HUDEP-2 (cell line): ENCODE measurements around the gene LRRC7.
"Not testable (repeated sequence)": the region's sequence is repeated elsewhere in the genome, so short reads cannot be mapped to it uniquely, and the experiment has no call there.

ENCODE experiments used
- DNase-seq, 76 experiments: peaks; one replicate each; lab custom pipeline; 2025; ENCODE audit not compliant: unreplicated experiment in 76 of 76; lab: John Stamatoyannopoulos, UW

Gene LRRC7

DNA sequence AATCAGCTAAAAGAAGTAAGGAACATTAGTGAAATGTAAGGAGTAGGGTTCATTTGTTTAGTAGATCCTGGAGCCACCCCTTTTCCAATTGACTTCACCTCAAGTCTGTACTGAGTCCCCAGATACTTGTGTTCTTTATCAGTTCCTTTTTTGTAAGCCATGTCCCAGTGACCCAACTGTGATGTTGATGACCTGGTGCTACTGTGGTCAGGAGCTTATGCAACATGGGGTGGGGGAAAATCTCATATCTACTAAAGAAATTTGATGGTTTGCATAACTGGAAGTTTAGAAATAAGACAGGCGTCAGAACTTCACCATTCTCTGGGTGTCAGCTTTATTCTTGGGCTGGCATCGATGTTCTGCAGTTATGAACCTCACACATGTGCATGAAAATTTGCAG lies 120.5 kb downstream of the LRRC7 start:
- no peak for DNase-seq

DNA sequence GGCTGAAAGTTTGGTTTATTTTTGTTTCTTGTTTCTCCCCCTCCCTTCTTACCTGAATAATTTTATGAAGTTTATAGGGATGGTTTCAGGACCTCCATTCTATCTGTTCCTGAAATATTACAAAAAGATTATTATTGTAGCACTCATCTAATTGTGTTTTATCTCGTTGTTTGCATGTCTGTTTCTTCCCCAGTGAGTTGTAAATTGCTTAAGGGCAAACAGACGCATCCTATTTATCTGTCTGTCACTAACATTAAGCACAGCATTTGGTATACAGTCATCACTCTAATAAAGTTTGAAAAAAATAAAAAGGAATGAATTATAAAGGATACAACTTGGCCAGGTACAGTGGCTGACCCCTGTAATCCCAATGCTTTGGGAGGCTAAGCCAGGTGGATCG lies 123.5 kb downstream of the LRRC7 start:
- no peak for DNase-seq

DNA sequence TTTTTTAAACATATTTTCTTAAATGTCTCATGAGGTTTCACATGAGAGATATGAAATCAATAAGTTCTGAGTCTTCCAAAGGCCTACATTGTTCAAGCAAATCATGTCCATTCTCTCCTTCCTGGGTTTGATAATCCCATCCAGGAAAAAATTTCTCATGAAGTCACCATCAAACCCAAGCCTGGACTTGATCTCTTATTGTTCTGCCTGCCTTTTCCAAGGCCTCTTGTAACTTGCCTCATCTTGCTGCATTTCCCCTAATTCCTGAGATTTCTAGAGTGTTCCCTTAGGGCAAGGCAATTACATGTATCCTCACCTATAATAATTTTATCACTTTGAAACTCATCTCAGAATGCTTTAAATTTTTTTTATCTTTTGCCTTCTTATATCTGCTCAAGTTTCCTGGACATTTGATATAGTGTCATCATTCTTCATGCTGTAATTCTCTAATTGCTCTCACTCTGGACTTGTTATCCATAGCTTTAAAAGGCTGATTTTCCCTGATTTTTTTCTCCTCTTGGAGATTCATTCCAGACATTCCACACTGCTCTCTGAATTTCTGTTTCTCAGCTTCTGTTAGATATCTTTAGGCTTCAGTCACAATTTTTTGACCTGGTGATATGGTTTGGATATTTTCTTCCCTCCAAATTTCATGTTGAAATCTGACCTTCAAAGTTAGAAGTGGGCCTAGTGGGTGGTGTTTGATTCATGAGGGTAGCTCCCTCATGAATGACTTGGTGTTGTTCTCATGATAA lies 126.4 kb downstream of the LRRC7 start:
- no peak for DNase-seq

DNA sequence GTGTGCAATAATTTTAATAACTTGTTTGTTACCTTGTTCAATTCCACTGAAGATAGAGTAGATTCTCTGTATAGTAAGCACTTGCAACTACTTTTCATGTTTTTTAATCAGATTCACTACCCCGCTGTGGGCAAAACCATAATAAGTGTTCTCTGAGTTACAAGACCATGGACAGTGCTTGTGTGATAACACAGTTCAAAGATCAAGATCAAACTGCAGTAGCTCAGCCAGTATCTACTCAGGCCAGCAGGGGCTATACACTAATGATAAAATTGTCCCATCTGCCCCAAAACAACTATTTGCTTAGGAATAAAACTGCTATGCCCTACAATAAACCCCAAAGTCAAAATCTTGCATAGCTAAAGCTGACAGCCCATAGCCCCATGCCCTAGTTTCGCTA lies 129.6 kb downstream of the LRRC7 start:
- peak in 17 of 76 experiments; percentile 3 to 46 (median 19) for DNase-seq

DNA sequence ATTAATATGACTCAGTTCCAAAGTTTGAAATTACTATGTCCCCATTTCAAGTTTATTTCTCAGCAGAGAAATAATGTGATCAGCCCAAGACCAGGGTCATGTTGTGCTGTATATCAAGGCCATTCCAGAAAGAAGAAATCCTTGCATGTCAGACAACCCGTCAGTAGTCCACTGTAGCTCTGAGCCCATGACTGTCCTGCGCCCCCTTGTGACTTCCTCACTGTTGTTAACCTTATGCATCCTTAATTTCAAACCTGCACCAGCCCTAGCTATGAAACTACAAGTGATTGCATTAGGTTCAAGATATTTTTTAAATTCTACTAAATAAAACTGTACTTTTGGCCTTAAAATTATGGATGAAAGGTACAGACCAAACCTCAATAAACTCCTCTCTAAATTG lies 133.0 kb downstream of the LRRC7 start:
- DNase-seq, result peak in 34 of 76 experiments; percentile 1 to 52 (median 20)

DNA sequence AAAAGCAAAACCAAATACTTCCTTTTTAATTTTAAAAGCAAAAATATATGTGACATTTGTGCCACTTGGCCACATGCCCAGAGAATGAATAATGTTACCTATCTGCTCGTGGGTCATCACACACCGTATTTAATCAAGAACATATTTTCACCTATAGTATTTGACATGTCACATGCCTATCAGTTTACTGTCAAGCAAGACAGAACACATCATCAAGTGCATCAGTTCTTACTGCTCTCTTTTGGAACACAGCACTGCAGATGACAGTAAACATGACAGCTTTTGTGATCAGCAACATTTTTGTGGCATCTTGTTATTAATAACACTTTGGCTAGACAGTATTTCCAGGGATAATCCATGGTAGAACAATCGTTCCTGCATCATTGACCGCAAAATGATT lies 134.4 kb downstream of the LRRC7 start:
- DNase-seq, result no peak

DNA sequence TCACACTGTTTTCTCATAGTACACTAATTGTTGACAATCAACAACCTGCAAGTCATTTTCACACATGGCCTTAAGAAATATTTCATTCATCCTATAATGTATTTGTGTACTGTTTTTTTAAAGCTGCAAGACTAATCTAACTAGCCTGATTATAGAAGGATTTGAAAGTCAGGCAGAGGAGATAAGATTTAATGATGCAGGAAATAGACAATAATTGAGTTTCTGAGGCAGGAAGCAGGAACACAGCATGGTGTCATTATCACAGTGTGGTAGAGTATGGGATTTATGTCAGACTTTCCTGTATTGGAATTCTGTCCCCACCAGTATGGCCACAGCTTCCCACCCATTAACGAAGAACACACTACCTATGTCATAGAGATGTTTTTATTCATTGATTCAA lies 138.8 kb downstream of the LRRC7 start:
- no peak for DNase-seq

DNA sequence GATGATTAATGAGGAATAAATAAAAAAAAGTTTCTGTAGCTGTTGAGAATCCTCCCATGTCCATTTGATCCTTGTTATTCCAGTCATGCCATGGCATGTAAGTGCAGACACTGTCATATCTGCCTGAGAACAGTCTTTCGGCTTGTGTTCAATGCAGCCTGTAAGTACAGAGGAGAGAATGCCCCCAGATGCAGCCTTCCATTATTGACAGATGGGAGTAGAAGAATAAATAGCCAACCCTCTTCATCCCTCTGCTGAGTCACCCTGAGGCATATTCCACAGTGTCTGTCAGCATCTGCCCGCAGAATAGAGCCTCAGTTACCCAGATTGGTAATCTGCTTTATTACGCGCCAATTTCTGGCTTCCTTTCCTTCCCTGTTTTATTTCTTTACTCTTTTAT lies 139.4 kb downstream of the LRRC7 start:
- no peak for DNase-seq

DNA sequence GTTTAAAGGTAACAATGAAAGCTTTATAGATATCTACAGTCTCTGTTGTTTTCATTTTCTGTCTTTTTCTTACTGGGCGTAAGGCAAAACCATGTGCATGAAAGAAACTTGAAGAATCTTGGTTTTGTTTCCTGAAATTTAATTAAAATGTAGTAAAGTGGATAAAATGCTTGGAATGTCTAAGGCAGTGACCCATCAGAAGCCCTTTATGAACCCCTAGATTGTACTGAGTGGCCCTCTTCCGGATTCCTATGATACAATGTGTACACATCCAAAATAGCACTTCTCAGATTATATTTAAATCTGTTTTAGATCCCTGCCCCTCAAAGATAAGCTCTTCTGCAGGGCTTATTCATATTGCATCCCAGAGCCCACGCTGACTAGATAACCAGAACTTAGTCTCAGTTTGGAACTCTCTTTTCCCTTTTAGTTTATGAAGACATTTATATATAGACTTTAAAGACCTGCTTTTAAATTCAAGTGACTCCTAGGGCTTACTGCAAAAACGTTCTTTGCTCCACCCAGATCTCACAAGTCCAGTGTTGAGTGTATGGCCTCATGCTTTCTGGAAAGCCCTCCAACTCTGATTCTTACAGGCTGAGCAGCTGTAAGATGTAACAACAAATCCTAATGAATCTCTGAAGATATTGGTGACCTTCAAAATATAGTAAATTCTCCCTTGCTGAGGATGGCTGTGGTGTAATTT lies 142.9 kb downstream of the LRRC7 start:
- no peak for DNase-seq

DNA sequence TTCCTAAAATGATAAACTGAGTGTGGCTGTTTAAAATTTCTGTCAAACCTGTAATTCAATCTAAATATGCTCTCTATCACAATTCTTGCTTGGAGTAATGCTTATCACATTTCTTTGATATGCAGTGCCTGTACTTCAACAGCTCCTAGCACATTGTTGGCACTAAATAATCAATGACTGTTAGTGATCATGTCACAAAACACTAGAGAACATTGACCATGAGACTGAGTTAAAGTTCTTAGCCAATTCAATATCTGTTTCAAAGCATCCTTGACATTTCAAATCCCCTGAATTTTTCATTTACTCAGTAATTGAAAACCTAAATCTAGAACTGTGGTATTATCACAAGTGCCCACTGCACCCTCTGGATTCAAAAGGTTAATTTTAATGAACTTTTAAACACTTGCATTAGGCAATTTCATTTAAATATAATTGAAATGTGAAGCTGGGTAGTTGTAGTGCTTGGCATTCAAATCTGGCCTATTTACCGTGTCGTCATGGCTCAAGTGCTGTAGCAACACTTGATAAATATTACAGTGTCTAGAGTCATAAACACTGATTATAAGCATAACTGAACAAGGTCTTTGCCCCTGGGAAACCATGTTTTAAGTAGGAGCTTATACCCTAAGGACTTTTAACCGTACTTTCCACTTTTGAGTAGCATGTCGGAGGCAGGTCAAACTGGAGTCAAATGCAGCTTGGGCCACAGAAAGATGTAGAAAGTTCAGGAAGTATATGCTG lies 143.6 kb downstream of the LRRC7 start:
- no peak for DNase-seq

DNA sequence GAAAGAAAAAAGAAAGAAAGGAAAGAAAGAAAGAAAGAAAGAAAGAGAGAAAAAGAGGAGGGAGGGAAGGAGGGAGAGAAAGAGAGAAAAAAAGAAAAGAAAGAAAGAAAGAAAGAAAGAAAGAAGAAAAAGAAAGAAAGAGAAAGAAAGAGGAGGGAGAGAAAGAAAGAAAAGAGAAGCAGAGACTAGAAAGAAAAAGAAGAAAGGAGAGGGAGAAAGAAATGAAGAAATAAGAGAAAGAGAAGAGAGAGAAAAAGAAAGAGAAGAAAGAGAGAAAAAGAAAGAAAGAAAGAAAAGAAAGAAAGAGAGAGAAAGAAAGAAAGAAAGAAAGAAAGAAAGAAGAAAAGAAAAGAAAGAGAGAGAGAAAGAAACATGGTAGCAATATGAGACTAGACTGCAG lies 150.1 kb downstream of the LRRC7 start:
- not testable (repeated sequence) for DNase-seq

DNA sequence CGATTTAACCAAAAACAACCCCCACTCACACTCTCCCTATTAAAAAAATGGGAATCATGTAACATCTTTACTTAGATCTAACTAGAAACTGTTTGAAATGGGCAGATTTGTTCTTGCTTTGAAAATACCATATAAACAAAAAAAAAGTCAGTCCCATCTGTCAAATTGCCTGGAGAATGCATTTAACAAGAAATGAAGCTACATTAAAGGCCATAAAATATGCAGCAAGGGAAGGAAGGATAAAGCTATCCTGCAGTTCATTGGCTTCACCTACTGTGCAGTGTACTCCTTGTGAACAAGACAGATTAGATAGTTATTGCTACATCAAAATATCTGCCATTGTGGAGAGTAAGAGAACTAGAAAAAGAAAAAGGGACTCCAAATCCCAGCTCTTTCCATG lies 160.5 kb downstream of the LRRC7 start:
- DNase-seq, result no peak

DNA sequence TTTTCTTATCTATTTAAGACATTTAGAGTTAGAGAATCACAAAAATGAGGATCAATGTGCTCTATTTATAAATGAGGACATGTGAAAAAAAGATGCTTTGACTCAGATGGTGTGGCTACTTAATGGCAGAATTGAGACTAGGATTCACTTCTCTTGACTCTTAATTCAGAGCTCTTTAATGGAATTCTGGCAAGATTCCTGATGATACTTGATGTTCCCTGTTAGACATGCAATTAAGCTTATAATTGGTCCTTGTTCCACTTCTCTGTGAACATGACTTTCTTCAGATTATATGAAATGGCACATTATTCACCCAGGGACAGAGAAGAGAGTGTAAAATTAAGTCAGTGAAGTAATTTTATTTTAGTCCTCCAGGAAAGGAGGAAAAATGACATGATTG lies 165.3 kb downstream of the LRRC7 start:
- DNase-seq, result no peak

DNA sequence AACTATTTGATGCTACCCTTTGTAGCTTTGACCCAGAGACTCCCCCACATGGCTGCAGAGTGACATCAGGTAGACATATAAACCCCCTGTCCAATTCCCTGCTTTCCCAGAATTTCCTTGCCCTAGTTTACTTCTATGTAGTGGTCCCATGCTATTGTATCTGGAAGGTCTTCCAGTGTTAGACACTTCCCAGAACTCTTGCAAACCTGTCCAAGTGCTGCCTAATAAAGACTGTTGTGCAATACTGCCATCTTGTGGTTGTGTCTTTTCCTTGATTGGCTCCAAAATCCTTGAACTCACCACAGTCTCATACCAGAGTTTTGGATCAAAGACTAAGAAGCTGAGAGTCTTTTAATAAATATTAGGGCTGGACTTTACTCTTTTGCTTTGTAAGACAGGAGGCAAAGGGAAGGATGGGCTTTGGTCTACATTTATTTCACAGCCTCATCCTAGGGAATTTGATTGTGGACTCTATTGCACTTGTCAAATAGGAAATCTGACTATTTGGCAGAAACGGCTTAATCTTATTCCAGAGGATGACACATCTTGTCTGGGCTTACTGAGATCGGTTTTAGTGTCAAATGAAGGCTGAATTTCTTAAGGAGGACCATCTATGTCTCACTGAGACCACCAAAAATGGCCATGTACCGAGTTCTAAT lies 169.9 kb downstream of the LRRC7 start:
- DNase-seq, result peak in 41 of 76 experiments; percentile 1 to 74 (median 40)

DNA sequence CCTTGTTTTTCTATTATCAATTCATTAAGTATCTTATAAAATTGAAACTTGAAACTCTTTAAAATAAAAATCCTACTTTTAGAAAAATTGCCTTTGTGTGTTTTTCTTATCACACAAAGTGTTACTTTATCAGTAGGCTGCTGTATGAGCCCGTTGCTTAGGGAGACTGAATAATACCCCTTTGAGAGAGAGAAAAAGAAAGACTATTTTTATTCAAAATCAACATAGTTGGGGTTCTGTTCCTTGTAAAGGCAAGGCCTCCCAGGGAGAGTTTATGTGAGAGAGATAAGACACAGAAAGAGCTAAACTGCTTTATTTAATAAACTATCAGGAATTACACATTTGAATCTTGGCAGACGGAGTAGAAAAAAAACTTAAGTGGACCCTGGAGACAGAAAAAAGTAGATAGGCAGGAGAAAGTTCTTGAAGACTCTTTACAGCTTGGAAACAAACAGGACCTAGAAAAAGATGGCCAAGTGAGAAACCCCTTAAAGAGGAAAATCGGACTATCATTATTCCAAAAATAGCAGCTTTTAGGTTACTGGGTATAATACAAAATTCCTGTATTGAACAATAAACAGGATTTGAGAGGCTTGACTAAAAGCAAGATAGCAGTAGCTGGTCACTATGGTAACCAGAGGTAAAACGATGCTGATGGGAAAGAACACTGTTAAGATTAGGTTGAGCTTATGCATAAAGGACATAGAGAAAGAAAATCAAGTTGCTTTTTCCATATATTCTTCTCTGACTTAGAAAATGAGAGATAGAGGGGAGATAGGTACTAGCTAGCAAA lies 170.9 kb downstream of the LRRC7 start:
- no peak for DNase-seq

DNA sequence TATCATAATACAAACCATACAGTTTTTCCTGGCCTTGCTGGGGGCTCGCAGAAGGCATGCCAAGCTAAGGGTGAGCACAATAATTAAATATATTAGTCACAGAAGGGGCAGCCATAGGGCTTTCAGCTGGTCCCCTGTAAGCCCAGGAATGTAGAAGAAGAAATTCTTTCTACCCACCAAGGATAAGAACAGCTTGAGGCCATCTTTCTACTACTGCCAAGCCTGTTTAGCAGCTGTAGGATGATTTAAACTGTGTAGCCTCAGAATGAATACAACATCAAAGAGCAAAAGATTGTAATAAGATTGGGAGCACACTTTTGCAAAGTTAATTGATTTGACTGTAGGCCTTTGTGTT lies 171.5 kb downstream of the LRRC7 start:
- no peak for DNase-seq

DNA sequence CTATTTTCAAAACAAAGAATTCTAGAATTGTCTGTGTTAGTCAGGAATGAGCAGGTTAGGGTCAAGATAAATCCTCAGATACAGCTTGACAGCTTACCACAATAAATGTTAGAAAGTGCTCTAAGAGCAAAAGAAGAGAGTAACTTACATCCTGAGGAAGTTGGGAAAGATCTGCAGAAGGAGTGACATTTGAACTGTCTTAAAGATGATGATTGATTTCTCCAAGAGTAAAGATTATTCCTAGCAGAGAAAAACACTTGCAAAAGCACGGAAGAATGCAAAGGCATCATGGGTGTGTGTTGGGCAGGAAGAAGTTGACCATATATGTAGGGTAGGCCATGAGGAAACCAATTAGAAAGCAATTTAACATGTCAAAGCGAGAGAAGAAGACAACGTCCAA lies 175.4 kb downstream of the LRRC7 start:
- DNase-seq, result no peak

DNA sequence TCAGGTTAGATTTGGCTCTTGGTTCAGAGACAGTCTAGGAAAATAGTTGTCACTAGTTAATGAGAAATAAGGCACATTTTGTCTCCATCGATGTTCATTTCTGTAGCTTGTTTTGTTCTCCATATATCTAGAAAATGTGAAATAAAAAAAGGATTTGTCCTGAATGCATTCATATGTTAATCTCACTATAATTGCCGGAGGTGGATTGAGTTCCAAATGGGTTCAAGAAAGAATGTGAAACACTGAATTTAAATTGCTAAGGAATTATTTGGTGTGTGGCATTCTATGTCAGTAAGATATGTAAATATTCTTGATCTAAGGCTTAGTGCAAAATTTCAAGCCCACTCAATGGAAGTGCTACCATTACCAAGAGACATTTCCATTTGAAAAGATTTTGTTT lies 176.7 kb downstream of the LRRC7 start:
- no peak for DNase-seq

DNA sequence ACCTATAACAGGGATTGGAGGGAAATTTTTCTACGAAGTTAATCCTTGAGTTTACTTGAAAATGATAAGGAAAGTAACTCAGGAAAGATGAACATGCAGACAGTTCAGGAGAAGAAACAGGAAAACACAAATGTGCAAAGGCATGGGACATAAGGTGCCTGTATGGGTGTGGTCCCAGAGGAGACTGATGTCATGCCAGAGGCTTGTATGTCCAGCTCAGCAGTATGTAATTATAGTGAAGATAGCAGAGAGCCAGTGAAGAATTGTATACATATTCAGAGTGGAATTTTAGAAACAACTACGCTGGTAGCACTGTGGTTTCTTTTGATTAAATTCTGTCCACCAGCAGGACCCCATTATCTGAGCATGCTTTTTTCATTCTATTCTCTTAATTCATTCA lies 179.5 kb downstream of the LRRC7 start:
- DNase-seq, result no peak

DNA sequence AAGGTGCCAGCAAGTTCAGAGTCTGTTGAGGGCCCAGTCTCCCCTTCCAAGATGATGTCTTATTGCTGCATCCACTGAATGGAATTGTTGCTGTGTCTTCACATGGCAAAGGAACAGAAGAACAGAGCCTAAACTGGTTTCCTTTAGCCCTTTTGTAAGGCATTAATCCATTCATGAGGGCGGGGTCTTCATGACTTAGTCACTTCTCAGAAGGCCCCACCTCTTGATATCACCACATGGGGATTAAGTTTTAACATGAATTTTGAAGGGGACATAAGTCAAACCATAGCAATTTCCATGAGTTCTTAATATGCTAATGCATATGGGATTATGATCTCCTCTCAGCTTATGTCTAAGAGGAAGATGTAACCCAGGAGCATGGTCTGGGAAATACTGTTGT lies 182.9 kb downstream of the LRRC7 start:
- no peak for DNase-seq
